HFFc6 (cell line): ENCODE data around the gene KRT80. TPM values are rescaled to one million over a fixed set of nuclear protein-coding genes. Genes with fewer than 3 reads are reported as not detected.
A peak's percentile ranks its signal among the peaks of the same experiment; 100 is the strongest.

ENCODE experiments used
- DNase-seq: peaks from one replicate; pipeline ENCODE4 v3.0.0-alpha.2; 2018
- H3K27ac Mint-ChIP-seq: 2 replicates; pipeline ENCODE4 v1.8.0; 2020; ENCODE audit warnings: mild to moderate bottlenecking, mixed read lengths
- H3K27me3 Mint-ChIP-seq: 2 replicates; pipeline ENCODE4 v1.8.0; 2021; ENCODE audit warnings: mild to moderate bottlenecking, moderate library complexity, mixed read lengths; ENCODE audit not compliant: insufficient read depth
- H3K36me3 Mint-ChIP-seq: 2 replicates; pipeline ENCODE4 v1.8.0; 2021; ENCODE audit warnings: low read depth, mixed read lengths
- H3K4me1 Mint-ChIP-seq: 2 replicates; pipeline ENCODE4 v1.8.0; 2020; ENCODE audit warnings: low read depth, mixed read lengths
- H3K4me3 Mint-ChIP-seq: 2 replicates; pipeline ENCODE4 v1.8.0; 2020; ENCODE audit warnings: mild to moderate bottlenecking, moderate library complexity, mixed read lengths
- H3K9me3 Mint-ChIP-seq: 2 replicates; pipeline ENCODE4 v1.8.0; 2020; ENCODE audit warnings: mild to moderate bottlenecking, mixed read lengths
- CTCF ChIP-seq: fragments of 200-600 bp; sonication (generic); IDR thresholded peaks from 2 replicates; pipeline ENCODE4 v1.5.0; 2021; ENCODE audit warnings: antibody characterized with exemption, mild to moderate bottlenecking
- total RNA-seq, 6 experiments: library from RNA; stranded (reverse); fragmentation: NEBNext Ultra II Directional; extraction: Animal tissue kit (Norgen Biotek cat#: 25700); gene quantifications; 2 replicates in 1 of 6; 3 replicates in 5 of 6; pipeline ENCODE4 v1.2.3, GENCODE V29; 2021

The KRT80 gene
- total RNA-seq, 6 experiments from 2014 or later, result 2.3 to 3.7 (median 2.8) TPM

GRCh38 chr12:52182384-52182783 lies 9.4 kb downstream of the KRT80 start:
- TF ChIP-seq CTCF, result no peak
- DNase-seq, result no peak
- H3K4me1 Mint-ChIP-seq, result peaks cover 83% of the 10 kb centered on the region
- H3K4me3 Mint-ChIP-seq, result no peak overlapping the region
- H3K9me3 Mint-ChIP-seq, result no peaks in the 10 kb centered on the region
- H3K36me3 Mint-ChIP-seq, result peaks cover 4% of the 10 kb centered on the region
- peaks cover 4% of the 10 kb centered on the region for H3K27me3 Mint-ChIP-seq
- H3K27ac Mint-ChIP-seq, result peak overlapping the region; percentile 90

- peak overlapping the region; percentile 90 for H3K27ac Mint-ChIP-seq
- H3K27me3 Mint-ChIP-seq, result peaks cover 4% of the 10 kb centered on the region
Observed at GRCh38 chr12:52181746-52182145, 10.1 kb downstream of the KRT80 start.

GRCh38 chr12:52180971-52181628 lies 10.7 kb downstream of the KRT80 start:
- no peak for DNase-seq
- H3K36me3 Mint-ChIP-seq, result peaks cover 4% of the 10 kb centered on the region
- H3K27ac Mint-ChIP-seq, result peak overlapping the region; percentile 90
- H3K4me1 Mint-ChIP-seq, result peaks cover 74% of the 10 kb centered on the region
- H3K27me3 Mint-ChIP-seq, result peaks cover 4% of the 10 kb centered on the region
- H3K9me3 Mint-ChIP-seq, result no peaks in the 10 kb centered on the region
- TF ChIP-seq CTCF, result no peak
- H3K4me3 Mint-ChIP-seq, result no peak overlapping the region

More at GRCh38 chr12:52181746-52182145, 10.1 kb downstream of the KRT80 start:
- Mint-ChIP-seq H3K4me3 (peak overlapping the region; percentile 69; the same call in 1 of the 2 replicates), H3K4me1 (peaks cover 80% of the 10 kb centered on the region), H3K36me3 (peaks cover 4% of the 10 kb centered on the region), H3K9me3 (no peaks in the 10 kb centered on the region)
- TF ChIP-seq CTCF, result no peak
- DNase-seq, result peak; percentile 68

GRCh38 chr12:52179396-52179973 lies 12.3 kb downstream of the KRT80 start:
- no peak for TF ChIP-seq CTCF
- peaks cover 64% of the 10 kb centered on the region for H3K4me1 Mint-ChIP-seq
- H3K27me3 Mint-ChIP-seq, result peaks cover 4% of the 10 kb centered on the region
- no peak for DNase-seq
- no peaks in the 10 kb centered on the region for H3K9me3 Mint-ChIP-seq
- H3K36me3 Mint-ChIP-seq, result peaks cover 4% of the 10 kb centered on the region
- no peak overlapping the region for H3K4me3 Mint-ChIP-seq
- no peak overlapping the region for H3K27ac Mint-ChIP-seq

GRCh38 chr12:52178984-52179383 lies 12.8 kb downstream of the KRT80 start:
- Mint-ChIP-seq H3K4me1 (peaks cover 59% of the 10 kb centered on the region), H3K27me3 (peaks cover 4% of the 10 kb centered on the region), H3K27ac (no peak overlapping the region), H3K36me3 (peaks cover 4% of the 10 kb centered on the region), H3K4me3 (no peak overlapping the region), H3K9me3 (no peaks in the 10 kb centered on the region)
- DNase-seq, result no peak
- TF ChIP-seq CTCF, result no peak
